ENCODE results near the gene NDUFV2. TPM values are rescaled to one million over a fixed set of nuclear protein-coding genes. Genes with fewer than 3 reads are reported as not detected.

Gene NDUFV2
- total and polyA plus RNA-seq, 2 experiments from 2014 or later = 111 to 391 TPM

DNA sequence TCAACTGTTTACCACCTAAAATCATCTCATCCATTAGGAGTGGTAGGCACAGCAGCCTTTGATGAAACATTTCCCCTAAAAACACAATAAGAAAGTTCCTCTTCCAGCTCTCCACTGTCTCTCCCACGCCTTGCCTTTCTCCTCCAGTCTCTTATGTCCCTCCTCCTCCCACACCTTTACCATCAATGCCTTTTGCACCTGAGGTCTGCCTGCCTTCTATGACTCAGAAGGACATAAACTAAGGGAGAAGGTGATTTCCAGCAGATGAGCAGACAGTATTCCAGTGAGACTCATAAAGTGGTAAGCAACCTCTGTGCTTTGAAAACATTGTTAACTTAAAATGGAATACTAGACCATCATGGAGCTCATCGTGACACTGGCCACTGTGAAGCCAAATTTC lies 34.2 kb upstream of the NDUFV2 start:
- Histone ChIP-seq H3K4me3 (no peak overlapping the region), H3K27me3 (no peaks in the 10 kb centered on the region), H3K9me3 (ENCODE audit: low read depth) (no peaks in the 10 kb centered on the region), H3K27ac (no peak overlapping the region), H3K4me1 (ENCODE audit: low read depth) (no peaks in the 10 kb centered on the region), H3K36me3 (no peaks in the 10 kb centered on the region)
- DNase-seq (ENCODE audit: low read depth in 1 of 2, low spot score in 1 of 2) = no peak
- TF ChIP-seq, protein P1, sequence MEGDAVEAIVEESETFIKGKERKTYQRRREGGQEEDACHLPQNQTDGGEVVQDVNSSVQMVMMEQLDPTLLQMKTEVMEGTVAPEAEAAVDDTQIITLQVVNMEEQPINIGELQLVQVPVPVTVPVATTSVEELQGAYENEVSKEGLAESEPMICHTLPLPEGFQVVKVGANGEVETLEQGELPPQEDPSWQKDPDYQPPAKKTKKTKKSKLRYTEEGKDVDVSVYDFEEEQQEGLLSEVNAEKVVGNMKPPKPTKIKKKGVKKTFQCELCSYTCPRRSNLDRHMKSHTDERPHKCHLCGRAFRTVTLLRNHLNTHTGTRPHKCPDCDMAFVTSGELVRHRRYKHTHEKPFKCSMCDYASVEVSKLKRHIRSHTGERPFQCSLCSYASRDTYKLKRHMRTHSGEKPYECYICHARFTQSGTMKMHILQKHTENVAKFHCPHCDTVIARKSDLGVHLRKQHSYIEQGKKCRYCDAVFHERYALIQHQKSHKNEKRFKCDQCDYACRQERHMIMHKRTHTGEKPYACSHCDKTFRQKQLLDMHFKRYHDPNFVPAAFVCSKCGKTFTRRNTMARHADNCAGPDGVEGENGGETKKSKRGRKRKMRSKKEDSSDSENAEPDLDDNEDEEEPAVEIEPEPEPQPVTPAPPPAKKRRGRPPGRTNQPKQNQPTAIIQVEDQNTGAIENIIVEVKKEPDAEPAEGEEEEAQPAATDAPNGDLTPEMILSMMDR (IDR thresholded peaks at IDR 0.05; ENCODE audit: low read depth, low read length) = no peak

DNA sequence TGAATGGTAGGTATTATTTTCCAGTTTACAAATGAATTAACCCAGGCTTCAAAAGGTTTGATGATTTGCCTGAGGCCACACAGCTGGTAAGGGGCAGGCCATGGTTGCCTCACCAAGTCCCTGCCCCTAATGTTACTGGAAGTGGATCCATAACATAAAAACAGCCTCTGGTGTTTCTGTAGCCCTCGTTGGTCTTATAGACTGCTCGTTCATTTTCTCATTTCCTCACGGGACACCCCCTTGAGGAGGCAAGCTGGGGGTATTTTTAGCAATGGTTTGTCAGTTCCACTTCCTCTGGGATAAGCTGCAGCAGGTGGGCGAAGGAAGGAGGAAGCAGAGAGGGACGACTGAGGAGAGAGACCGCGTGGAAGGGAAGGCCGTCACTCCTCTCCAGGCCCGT lies 32.9 kb upstream of the NDUFV2 start:
- H3K36me3 ChIP-seq = no peaks in the 10 kb centered on the region
- TF ChIP-seq, protein P1 (IDR thresholded peaks at IDR 0.05; ENCODE audit: low read depth, low read length) = no peak
- DNase-seq (ENCODE audit: low read depth in 1 of 2, low spot score in 1 of 2) = no peak
- H3K27me3 ChIP-seq = no peaks in the 10 kb centered on the region
- no peak overlapping the region for H3K27ac ChIP-seq
- no peaks in the 10 kb centered on the region for H3K9me3 ChIP-seq (ENCODE audit: low read depth)
- no peak overlapping the region for H3K4me3 ChIP-seq
- H3K4me1 ChIP-seq (ENCODE audit: low read depth) = no peaks in the 10 kb centered on the region

DNA sequence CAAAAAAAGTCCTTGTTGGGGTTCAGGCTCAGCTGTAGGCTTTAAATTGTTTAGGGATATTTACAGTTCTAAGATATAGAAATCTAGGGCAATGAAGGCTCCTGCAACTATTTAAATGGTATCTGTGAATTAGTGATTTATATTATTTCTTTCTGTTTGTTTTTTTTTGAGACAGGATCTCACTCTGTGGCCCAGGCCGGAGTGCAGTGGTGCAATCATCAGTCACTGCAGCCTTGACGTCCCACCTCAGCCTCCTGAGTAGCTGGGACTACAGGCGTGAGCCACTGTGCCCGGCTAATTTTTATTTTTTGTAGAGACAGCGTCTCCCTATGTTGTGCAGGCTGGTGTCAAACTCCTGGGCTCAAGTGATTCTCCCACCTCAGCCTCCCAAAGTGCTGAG lies 32.3 kb upstream of the NDUFV2 start:
- H3K36me3 ChIP-seq = no peaks in the 10 kb centered on the region
- TF ChIP-seq, protein P1 (IDR thresholded peaks at IDR 0.05; ENCODE audit: low read depth, low read length) = no peak

DNA sequence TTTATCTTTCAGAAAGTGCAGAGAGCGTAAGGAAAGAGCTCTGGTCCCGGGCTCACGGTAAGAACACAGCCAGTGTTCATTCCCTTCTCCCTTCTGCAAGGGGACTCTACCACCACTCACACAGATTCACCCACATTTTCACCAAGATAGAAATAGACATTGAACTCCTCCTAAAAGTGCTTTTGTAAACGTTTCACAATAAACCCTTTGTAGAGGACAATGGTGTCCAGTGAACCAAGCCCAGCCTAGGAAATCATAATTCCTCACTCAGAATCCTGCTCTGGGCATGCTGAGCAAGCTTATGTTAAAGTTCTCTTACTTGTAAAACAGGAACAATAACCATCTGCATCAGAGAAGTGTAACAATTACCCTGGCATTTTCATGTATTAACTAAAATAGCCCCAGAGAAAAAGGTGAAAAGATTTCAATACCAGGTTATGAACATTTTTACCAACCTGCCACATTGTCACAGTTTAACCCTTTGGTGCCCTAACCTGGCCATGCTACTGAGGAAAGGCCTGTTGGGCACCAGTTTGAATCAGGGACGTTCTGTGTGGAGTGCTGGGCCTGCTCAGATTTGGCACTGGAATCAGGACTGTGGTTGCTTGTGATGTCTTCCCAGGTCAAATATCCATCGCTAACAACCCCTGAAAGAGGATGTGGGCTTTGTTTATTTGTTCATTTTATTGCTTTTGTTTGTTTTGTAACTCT lies 22.5 kb upstream of the NDUFV2 start:
- no peak for DNase-seq (ENCODE audit: low read depth in 1 of 2, low spot score in 1 of 2)
- Histone ChIP-seq H3K4me3 (no peak overlapping the region), H3K36me3 (no peaks in the 10 kb centered on the region), H3K4me1 (ENCODE audit: low read depth) (peaks cover 4% of the 10 kb centered on the region), H3K27ac (no peak overlapping the region), H3K9me3 (ENCODE audit: low read depth) (no peaks in the 10 kb centered on the region), H3K27me3 (peaks cover 50% of the 10 kb centered on the region)
- TF ChIP-seq, protein P1 (IDR thresholded peaks at IDR 0.05; ENCODE audit: low read depth, low read length) = no peak

More for the DNA sequence above, 32.3 kb upstream of the NDUFV2 start:
- H3K4me1 ChIP-seq (ENCODE audit: low read depth) = no peaks in the 10 kb centered on the region
- H3K4me3 ChIP-seq = no peak overlapping the region
- no peak for DNase-seq (ENCODE audit: low read depth in 1 of 2, low spot score in 1 of 2)
- H3K27ac ChIP-seq = no peak overlapping the region
- peaks cover 3% of the 10 kb centered on the region for H3K27me3 ChIP-seq
- H3K9me3 ChIP-seq (ENCODE audit: low read depth) = no peaks in the 10 kb centered on the region

DNA sequence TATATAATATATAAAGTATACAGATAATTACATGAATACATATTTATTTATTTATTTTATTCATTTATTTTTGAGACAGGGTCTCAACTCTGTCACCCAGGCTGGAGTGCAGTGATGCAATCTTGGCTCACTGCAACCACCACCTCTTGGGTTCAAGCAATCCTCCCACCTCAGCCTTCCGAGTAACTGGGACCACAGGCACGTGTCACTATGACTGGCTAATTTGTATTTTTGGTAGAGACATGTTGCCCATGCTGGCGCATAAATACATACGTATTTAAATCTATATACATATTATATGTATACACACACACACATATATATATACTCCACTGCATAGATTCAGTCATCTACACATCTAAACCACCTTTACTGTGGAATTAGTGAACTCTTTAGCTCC lies 20.6 kb upstream of the NDUFV2 start:
- Histone ChIP-seq H3K36me3 (no peaks in the 10 kb centered on the region), H3K27me3 (peaks cover 45% of the 10 kb centered on the region), H3K27ac (no peak overlapping the region), H3K4me3 (no peak overlapping the region), H3K9me3 (ENCODE audit: low read depth) (no peaks in the 10 kb centered on the region), H3K4me1 (ENCODE audit: low read depth) (peaks cover under 1% of the 10 kb centered on the region)
- DNase-seq (ENCODE audit: low read depth in 1 of 2, low spot score in 1 of 2) = no peak
- TF ChIP-seq, protein P1 (IDR thresholded peaks at IDR 0.05; ENCODE audit: low read depth, low read length) = no peak

All from cardiac muscle cell (in vitro differentiated cells and primary cell).